GM21619 (cell line): ENCODE measurements around the gene SPACA4.
"Not testable (repeated sequence)": the region's sequence is repeated elsewhere in the genome, so short reads cannot be mapped to it uniquely, and the experiment has no call there.

Experiments used
- ATAC-seq: cut with Tn5 transposase; IDR thresholded peaks from one replicate; pipeline ENCODE4 v1.9.1; 2021; ENCODE audit not compliant: unreplicated experiment

The SPACA4 gene, protein sequence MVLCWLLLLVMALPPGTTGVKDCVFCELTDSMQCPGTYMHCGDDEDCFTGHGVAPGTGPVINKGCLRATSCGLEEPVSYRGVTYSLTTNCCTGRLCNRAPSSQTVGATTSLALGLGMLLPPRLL

DNA sequence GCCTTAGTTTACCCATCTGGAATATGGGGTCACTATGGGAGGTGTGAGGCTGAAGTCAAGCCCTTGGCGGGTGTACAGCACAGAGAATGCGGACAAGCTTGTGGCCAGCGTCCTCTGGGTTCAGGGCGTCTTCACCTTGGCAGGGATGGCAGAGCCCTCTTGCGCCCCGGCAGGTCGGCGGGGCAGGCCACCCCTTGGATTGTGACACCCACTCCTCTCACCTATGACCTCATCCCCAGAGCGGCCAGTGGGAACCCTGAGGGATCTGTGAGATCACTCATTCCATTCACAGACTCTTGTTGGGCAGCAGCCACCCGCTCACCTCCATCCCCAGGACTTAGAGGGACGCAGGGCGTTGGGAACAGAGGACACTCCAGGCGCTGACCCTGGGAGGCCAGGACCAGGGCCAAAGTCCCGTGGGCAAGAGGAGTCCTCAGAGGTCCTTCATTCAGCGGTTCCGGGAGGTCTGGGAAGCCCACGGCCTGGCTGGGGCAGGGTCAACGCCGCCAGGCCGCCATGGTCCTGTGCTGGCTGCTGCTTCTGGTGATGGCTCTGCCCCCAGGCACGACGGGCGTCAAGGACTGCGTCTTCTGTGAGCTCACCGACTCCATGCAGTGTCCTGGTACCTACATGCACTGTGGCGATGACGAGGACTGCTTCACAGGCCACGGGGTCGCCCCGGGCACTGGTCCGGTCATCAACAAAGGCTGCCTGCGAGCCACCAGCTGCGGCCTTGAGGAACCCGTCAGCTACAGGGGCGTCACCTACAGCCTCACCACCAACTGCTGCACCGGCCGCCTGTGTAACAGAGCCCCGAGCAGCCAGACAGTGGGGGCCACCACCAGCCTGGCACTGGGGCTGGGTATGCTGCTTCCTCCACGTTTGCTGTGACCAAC is at the start of gene SPACA4:
Gene SPACA4, plus strand, starts transcription at position 280 of the 896 bp plus-strand sequence. Its CDS starts 237 bp downstream, at position 517.
- ATAC-seq, result no peak

DNA sequence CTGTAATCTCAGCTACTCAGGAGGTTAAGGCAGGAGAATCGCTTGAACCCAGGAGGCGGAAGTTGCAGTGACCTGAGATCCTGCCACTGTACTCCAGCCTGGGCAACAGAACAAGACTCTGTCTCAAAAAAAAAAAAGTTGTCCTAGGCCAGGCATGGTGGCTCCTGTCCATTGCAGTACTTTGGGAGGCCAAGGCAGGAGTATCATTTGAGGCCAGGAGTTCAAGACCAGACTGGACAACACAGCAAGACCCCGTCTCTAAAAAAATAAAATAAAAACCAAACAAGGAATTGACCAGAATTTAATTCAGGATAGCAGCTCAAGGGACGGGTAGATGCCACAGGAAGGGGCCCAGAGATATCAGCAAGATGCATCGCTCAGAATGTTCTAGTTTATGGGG is 49.7 kb upstream of the SPACA4 start:
- no peak for ATAC-seq

DNA sequence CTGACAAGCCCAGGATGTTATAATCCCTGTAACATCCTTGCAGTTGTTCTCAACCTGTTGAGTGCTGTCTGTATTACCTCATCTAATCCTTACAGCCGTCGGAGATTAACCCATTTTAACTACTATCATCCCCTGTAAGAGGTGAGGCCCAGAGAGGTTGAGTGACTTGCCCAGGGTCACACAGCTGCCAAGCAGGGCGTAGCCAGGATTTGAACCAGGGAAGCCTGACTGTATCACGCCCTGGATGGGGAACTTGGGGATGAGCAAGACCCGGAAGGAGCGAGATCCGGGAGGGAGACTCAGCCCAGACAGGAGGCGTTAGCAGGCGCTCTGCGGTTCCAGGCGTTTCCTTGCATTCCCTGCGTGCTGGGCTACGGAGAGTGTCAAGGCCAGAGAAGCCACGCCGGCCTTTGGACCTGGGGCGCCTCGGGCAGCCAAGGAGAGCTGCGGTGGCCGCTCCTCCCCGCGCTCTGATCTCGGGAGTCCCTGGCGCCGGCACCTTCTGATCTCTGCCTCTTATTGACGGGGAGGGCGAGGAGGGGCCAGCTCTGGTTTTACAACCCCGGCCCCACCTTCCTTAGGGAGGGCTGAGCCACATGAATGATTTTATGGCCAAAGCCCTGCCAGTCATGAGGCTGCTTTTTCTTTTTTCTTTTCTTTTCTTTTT is 48.4 kb upstream of the SPACA4 start:
- ATAC-seq, result no peak

DNA sequence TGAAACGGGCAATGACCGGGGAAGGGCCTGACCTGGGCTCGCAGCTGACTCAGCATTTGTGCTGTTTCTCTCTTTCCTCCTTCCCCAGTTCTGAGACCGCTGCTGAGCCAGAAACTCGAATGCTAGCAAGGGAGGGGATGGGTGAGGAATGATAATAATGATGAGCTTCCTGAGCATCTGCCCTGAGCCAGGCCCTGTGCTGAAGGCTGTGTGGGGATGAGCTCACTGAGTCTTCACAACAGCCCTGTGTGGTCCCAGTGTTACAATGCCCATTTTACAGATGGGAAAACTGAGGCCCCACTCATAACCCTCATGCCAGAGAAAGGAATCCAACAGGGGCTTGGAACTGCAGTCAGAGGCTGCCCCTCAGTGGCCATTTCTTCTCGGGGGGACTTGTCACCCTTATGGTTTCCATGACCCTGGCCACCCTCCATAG is 46.4 kb upstream of the SPACA4 start:
- no peak for ATAC-seq

DNA sequence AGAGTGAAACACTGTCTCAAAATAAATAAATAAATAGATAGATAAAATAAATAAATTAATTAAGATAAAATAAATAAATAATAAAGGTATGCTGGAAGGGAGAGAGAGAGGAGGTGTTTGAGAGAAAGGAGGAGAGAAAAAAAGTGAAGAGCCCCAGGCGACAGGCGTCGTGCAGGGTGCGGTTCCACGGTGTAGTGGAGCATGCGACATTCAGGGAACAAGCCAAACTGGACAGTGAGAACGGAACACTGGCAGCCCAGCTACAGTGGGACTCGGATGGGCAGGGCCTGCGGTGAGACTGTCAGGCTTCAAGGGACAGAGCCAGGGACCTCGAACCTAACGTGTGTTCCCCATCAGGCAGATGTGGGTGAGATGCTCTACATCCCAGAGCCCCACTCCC is 45.1 kb upstream of the SPACA4 start:
- ATAC-seq, result no peak

DNA sequence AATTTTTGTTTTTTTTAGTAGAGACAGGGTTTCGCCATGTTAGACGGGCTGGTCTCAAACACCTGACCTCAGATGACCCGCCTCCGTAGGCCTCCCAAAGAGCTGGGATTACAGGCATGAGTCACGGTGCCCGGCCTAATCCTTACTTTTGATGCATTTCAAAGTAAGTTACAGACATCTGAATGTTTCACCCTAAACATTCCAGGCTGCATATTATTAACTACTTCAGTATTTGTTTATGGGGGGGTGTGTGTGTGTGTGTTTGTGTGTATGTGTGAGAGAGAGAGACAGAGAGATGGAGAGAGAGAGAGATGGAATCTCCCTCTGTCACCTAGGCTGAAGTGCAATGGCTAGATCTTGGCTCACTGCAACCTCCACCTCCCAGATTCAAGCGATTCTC is 41.5 kb upstream of the SPACA4 start:
- no peak for ATAC-seq

DNA sequence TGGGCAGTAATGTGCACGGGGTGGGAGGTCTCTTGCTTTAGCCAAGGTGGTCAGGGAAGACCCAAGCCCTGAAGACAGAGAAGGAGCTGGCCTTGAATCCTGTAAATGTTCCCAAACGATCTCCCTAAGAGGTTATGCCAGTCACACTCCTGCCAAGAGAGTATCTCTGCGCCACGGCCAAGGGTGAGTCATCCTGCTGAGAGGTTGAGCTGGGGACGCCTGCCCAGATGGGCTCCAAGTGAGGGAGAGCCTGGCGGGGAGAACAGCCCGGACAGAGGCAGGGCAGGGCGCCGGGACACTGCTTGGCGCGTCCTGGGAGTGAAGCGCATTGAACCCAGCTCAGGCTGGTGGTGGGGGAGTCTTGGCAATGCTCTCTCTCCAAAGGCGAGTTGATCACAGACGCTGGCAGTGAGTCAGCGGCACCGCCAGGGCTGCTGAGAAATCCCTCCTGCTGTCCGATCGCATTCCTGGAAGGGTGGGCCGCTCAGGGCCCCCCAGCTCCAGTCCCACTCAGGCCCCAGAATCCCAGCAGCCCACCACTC is 38.1 kb upstream of the SPACA4 start:
- no peak for ATAC-seq

DNA sequence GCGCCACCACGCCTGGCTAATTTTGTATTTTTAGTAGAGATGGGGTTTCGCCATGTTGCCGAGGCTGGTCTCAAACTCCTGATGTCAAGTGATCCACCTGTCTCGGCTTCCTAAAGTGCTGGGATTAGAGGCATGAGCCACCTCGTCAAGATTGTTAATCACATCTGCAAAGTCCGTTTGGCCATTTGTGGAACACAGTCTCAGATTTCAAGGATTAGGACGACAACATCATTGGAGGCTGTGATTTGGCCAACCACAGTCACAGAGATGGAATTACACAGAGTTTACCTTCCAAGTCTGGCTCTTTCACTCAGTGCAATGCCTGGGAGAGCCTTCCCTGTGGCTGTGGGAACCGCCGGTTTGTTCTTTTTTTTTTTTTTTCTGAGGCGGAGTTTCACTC is 36.7 kb upstream of the SPACA4 start:
- ATAC-seq, result no peak

DNA sequence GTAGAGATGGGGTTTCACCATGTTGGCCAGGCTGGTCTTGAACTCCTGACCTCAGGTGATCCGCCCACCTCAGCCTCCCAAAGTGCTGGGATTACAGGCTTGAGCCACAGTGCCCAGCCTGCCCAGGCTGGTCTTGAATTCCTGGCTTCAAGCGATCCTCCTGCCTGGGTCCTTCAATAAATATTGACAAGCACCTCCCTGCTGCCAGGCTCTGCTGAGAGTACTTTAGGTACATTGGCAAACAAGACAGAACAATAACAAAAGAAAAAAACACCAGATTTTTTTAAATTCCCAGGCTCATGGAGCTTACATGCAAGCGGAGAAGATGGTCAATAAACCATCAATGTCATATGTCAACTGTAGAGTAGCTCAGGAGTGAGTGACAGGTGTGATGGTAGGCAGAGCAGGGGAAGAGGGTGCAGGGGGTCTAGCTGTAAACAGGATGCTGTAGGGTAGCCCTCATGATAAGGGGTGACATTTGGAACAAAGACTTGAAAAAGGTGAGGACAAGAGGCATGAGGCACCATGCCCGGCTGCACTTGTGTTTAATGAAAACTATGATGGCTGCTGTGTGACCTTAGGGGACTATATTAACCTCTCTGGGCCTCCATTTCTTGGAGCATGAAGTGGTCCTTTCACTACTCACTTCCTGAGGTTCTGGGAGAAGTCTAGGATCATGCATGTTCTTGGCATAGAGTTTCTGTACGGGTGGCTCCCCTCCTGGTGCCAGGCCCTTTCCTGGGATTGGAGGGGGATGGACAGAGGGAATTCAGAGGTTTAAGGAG is 35.0 kb upstream of the SPACA4 start:
- ATAC-seq, result no peak

DNA sequence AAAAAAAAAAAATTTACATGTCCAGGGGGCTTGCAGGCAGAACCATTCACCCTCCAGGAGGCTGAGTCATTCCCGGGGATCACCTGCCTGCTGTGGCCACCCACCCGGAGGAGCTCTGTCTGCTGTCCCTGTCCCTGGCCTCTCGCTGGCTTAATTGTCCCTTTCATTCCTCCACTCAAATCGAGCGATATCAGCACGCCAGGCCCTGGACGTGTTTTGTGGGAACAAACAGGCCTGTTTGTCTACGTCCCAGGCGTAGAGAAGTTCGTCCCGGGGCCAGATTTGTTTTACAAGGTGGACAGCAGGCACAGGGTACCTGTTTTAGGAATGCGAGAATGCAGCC is 33.4 kb upstream of the SPACA4 start:
- no peak for ATAC-seq

DNA sequence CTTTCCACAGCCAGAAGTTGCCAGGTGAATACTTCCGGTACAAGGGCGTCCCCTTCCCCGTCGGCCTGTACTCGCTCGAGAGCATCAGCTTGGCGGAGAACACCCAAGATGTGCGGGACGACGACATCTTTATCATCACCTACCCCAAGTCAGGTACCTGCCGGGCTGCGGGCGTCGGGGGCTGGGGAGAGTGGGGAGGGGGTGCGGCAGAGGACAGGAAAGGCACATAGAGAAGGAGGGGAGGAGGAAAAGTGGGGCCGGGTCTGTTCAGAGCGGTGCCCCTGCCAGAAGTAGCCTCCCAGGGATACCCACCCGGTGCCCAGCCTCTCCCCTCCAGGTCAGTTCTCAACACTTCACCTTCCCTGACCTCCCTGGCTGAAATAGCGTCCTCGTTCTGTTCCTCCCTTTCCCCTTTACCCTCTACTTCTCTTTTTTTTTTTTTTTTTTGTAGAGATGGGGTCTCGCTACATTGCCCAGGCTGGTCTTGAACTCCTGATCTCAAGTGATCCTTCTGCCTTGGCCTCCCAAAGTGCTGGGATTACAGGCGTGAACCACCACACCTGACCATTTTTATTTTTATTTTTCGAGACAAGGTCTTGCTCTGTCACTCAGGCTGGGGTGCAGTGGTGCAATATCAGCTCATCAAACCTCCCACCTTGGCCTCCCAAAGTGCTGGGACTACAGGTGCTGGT is 30.5 kb upstream of the SPACA4 start:
- ATAC-seq, result no peak

DNA sequence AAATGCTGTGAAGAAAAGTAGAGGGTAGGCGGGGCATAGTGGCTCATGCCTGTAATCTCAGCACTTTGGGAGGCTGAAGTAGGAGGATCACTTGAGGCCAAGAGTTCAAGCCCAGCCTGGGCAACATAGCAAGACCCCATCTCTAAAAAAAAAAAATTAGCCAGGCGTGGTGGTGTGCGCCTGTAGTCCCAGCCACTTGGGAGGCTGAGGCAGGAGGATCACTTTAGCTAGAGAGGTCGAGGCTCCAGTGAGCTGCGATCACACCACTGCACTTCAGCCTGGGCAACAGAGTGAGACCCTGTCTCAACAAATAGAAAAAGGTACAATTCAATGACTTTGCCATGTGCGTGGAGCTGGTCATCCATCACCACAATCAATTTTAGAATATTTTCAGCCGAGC is 28.6 kb upstream of the SPACA4 start:
- not testable (repeated sequence) for ATAC-seq

DNA sequence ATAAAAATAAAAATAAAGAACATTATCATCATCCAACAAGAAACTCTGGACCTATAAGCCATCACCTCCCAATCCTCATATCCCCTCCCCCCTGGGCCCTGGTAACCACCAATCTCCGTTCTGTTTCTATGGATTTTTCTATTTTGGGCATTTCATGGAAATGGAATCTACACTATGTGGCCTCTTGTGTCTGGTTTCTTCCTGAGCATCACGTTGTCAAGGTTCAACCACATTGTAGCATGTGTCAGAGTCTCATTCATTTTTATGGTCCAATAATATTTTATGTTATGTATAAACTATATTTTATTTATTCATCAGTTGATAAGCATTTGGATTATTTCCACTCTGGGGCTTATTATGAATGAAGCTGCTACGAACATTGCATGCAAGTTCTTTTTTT is 27.7 kb upstream of the SPACA4 start:
- no peak for ATAC-seq

DNA sequence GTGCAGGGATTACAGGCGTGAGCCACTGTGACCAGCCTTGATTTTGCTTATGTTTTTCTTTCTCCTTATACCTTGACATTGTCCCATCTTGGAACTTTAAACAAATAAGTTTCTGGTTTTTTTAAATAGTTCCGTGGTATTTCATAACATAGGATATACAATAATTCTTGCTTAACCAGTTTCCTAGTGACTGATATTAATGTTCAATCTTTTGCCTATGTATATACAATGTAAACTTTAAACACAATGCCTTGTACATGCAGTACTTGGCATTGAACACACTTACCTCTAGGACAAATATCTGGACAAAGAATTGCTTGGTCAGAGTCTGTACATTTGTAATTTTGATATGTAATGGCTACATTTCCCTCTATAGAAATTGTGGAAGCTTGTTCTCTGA is 24.4 kb upstream of the SPACA4 start:
- ATAC-seq, result no peak

DNA sequence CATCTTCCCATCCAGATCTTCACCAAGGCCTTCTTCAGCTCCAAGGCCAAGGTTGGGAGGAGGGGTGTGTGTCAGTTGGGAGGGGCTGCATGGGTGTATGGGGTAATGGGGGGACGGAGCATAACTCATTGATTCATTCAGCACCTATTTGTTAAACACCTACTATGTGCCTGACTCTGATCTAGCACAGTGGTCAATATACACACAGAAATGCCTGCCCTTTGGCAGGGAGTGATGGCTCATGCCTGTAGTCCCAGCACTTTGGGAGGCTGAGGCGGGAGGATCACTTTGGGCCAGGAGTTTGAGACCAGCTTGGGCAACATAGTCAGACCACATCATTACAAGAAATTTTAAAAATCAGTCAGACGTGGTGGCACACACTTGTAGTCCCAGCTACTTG is 19.2 kb upstream of the SPACA4 start:
- ATAC-seq, result no peak

DNA sequence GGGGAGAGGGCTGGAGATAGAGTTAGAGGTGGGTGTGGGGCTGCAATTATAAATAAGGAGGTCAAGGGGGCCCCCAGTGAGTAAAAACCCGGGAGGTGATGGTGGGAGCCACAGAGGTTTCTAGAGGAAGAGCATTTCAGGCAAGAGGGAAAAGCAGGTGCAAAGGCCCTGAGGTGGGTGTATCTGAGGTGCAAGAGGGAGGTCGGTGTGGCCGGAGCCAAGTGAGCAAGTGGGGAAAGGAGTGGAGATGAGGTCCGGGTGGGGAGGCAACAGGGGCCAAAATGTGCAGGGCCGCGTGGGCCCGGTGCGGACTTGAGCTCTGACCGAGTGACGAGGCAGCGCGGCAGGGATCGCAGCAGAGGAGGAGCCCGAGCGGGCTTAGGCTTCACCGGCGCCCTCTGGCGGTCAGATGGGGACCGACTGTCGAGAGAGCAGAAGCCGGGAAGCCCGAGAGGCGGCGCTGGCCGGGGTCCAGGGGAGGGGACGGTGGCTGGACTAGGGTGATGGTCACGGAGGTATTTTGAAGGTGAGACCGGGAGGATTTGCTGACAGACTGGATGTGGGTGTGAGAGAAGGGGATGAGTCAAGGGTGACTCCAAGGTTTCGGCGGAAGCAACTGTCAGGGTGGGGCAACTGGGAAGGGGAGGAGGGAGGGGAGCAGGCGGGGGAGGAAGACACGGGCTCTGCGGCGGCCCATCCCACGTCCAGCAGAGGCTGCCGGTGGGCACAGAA is 17.7 kb upstream of the SPACA4 start:
- ATAC-seq, result no peak

DNA sequence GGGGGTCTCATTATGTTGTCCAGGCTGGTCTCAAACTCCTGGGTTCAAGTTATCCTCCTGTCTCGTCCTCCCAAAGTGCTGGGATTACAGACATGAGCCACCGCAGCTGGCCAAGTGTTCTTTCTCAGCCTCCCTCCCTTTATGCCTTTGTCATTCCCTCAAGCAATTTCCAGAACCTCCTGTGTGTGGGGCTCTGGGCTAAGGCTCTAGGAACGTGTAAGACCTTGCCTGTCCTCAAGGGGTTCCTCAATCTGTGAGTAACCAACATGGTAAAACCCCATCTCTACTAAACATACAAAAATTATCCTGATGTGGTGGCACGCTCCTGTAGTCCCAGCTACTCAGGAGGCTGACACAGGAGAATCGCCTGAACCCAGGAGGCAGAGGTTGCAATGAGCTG is 15.5 kb upstream of the SPACA4 start:
- no peak for ATAC-seq

DNA sequence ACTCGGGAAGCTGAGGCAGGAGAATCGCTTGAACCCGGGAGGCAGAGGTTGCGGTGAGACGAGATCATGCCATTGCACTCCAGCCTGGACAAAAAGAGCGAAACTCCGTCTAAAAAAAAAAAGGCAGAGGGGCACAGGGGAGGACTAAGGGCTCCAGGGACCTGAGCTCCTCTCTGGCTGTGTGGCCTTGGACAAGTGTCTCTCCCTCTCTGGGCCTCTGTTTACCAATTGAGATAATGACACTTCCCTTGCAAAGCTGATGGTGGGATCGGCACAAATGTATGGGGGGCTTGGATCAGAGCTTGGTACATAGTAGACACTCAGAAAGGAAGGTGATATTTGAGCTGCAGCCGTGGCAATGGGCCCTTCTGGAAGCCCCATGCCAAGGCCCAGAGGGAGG is 11.4 kb upstream of the SPACA4 start:
- no peak for ATAC-seq

DNA sequence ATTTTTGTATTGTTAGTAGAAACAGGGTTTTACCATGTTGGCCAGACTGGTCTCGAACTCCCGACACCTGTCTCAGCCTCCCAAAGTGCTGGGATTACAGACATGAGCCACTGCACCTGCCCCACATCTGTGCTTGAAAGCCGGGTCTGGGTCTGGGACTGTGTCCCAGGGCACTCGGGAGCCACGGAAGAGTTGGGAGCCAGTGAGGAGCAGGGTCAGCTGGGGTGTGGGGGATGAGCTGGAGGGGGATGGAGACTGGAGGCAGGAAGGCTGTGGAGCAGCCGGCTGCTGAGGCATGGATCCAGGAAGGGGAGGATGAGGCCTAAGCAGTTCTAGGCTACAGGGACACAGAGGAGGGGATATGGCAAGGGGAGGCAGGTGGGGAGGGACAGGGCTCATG is 10.7 kb upstream of the SPACA4 start:
- no peak for ATAC-seq

DNA sequence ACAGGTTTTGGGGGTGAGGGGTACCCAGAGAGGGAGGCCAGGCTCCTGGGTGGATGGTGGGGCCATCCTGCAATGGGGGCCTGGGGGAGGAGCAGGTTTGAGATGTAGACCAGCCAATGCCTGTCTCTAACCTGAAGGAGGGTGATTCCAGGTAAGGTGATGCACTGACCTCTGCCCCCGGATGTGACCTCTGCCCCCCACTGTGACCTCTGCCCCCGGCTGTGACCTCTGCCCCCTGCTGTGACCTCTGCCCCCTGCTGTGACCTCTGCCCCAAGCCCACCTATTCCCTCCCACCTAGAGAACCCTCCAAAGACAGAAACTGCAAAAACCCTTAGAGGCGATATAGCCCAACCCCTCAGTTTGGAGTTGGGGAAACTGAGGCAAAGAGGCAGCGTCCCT is 10.3 kb upstream of the SPACA4 start:
- ATAC-seq, result no peak
